ENCODE results near the gene LMNTD2. TPM values are rescaled to one million over a fixed set of nuclear protein-coding genes. Genes with fewer than 3 reads are reported as not detected.

Gene LMNTD2
- total and polyA plus RNA-seq, 4 experiments from 2014 or later: 0.94 to 8.1 (median 4.2) TPM

GRCh38 chr11:533586-534395 is 26.7 kb downstream of the LMNTD2 start:
- peak overlapping the region; percentile 52 for H3K27ac ChIP-seq (ENCODE audit: low read depth, low read length)
- intact Hi-C loops (cut with micrococcal nuclease): loop anchor here (2.0 kb wide), 1 partner anchor 263 kb away; no protein-coding TSS in a partner anchor
- peak overlapping the region in 1 of 2 donors; percentile 58 for H3K4me3 ChIP-seq (ENCODE audit: low read length in 2 of 2)
- Mint-ChIP-seq H3K36me3 (peaks cover 0 to 13% of the 10 kb centered on the region in 2 donors), H3K27ac (no peak overlapping the region), H3K9me3 (no peaks in the 10 kb centered on the region), H3K27me3 (no peaks in the 10 kb centered on the region), H3K4me3 (peak overlapping the region in 5 of 8 donors; percentile 40 to 66 (median 52)), H3K4me1 (peaks cover 4 to 32% (median 16%) of the 10 kb centered on the region in 4 donors)
- DNase-seq: peak in 1 of 5 donors; percentile 27
- ChIA-PET CTCF (ENCODE audit: partially characterized antibody) (interaction anchor here (1.4 kb wide), 1 partner anchor 162 kb away, joined by 3 read pairs; the partner anchor contains the start of gene TMEM80), POLR2A (ENCODE audit: partially characterized antibody) (interaction anchor here (1.2 to 5.3 kb wide), 8 partner anchors 15 to 127 kb away, joined by 3 to 47 read pairs (median 6); partner anchors contain the start of gene RNH1)
- H3K9me3 ChIP-seq (ENCODE audit: control insufficient read depth in 1 of 2, low read length in 2 of 2): no peaks in the 10 kb centered on the region
- H3K36me3 ChIP-seq (ENCODE audit: insufficient read depth, low read length): peaks cover 24% of the 10 kb centered on the region
- H3K4me1 ChIP-seq (ENCODE audit: insufficient read depth, low read length): peaks cover 40% of the 10 kb centered on the region
- no peaks in the 10 kb centered on the region for H3K27me3 ChIP-seq (ENCODE audit: insufficient read depth, low read length)

- H3K27me3 ChIP-seq (ENCODE audit: insufficient read depth, low read length): no peaks in the 10 kb centered on the region
- Mint-ChIP-seq H3K9me3 (no peaks in the 10 kb centered on the region), H3K27me3 (no peaks in the 10 kb centered on the region), H3K27ac (no peak overlapping the region), H3K36me3 (peaks cover 0 to 13% of the 10 kb centered on the region in 2 donors), H3K4me1 (peaks cover 4 to 25% (median 12%) of the 10 kb centered on the region in 4 donors), H3K4me3 (no peak overlapping the region)
- DNase-seq: peak in 1 of 5 donors; percentile 41
- ChIA-PET POLR2A (ENCODE audit: partially characterized antibody) (interaction anchor here (1.6 to 5.3 kb wide), 2 partner anchors 27 to 82 kb away, joined by 6 to 47 read pairs; partner anchors contain the start of gene RNH1), CTCF (ENCODE audit: partially characterized antibody) (interaction anchor here (1.5 kb wide), 1 partner anchor 14 kb away, joined by 8 read pairs; no protein-coding TSS in a partner anchor)
- H3K36me3 ChIP-seq (ENCODE audit: insufficient read depth, low read length): peaks cover 24% of the 10 kb centered on the region
- no peaks in the 10 kb centered on the region for H3K9me3 ChIP-seq (ENCODE audit: control insufficient read depth in 1 of 2, low read length in 2 of 2)
- H3K4me3 ChIP-seq (ENCODE audit: low read length in 2 of 2): no peak overlapping the region
- H3K4me1 ChIP-seq (ENCODE audit: insufficient read depth, low read length): peaks cover 33% of the 10 kb centered on the region
- no peak overlapping the region for H3K27ac ChIP-seq (ENCODE audit: low read depth, low read length)
- intact Hi-C loops (cut with micrococcal nuclease): no loop called here
These were observed 27.5 kb downstream of the LMNTD2 start for GRCh38 chr11:532986-533585.

GRCh38 chr11:532527-532985 is 28.0 kb downstream of the LMNTD2 start:
- peaks cover 3 to 20% (median 8%) of the 10 kb centered on the region in 4 donors for H3K4me1 Mint-ChIP-seq
- peaks cover 0 to 13% of the 10 kb centered on the region in 2 donors for H3K36me3 Mint-ChIP-seq
- Histone ChIP-seq H3K27ac (ENCODE audit: low read depth, low read length) (no peak overlapping the region), H3K9me3 (ENCODE audit: control insufficient read depth in 1 of 2, low read length in 2 of 2) (no peaks in the 10 kb centered on the region), H3K36me3 (ENCODE audit: insufficient read depth, low read length) (peaks cover 24% of the 10 kb centered on the region), H3K27me3 (ENCODE audit: insufficient read depth, low read length) (no peaks in the 10 kb centered on the region), H3K4me1 (ENCODE audit: insufficient read depth, low read length) (peaks cover 28% of the 10 kb centered on the region), H3K4me3 (ENCODE audit: low read length in 2 of 2) (no peak overlapping the region)
- no peak overlapping the region for H3K4me3 Mint-ChIP-seq
- intact Hi-C loops (cut with micrococcal nuclease): no loop called here
- POLR2A ChIA-PET (ENCODE audit: partially characterized antibody): interaction anchor here (5.3 kb wide), 1 partner anchor 26 kb away, joined by 47 read pairs; the partner anchor contains the start of gene RNH1
- DNase-seq: peak in 1 of 5 donors; percentile 29
- no peaks in the 10 kb centered on the region for H3K9me3 Mint-ChIP-seq
- CTCF ChIA-PET (ENCODE audit: partially characterized antibody): interaction anchor here (1.5 kb wide), 1 partner anchor 14 kb away, joined by 8 read pairs; no protein-coding TSS in a partner anchor
- H3K27me3 Mint-ChIP-seq: no peaks in the 10 kb centered on the region
- H3K27ac Mint-ChIP-seq: peak overlapping the region in 1 of 7 donors; percentile 66

- no peaks in the 10 kb centered on the region for H3K27me3 Mint-ChIP-seq
These were observed 28.5 kb downstream of the LMNTD2 start for GRCh38 chr11:531919-532526.

GRCh38 chr11:530960-531831 is 29.3 kb downstream of the LMNTD2 start:
- CTCF ChIA-PET (ENCODE audit: partially characterized antibody): interaction anchor here (1.5 kb wide), 1 partner anchor 12 kb away, joined by 8 read pairs; no protein-coding TSS in a partner anchor

More at GRCh38 chr11:531919-532526, 28.5 kb downstream of the LMNTD2 start:
- peak in 1 of 5 donors; percentile 28 for DNase-seq
- ChIA-PET POLR2A (ENCODE audit: partially characterized antibody) (interaction anchor here (1.1 kb wide), 1 partner anchor 44 kb away, joined by 3 read pairs; the partner anchor contains the start of gene PHRF1), CTCF (ENCODE audit: partially characterized antibody) (interaction anchor here (1.5 kb wide), 1 partner anchor 13 kb away, joined by 8 read pairs; no protein-coding TSS in a partner anchor)
- Mint-ChIP-seq H3K4me3 (peak overlapping the region in 4 of 8 donors; percentile 12 to 39 (median 24)), H3K4me1 (peaks cover 3 to 14% (median 5%) of the 10 kb centered on the region in 4 donors), H3K9me3 (no peaks in the 10 kb centered on the region), H3K27ac (peak overlapping the region in 1 of 7 donors; percentile 66), H3K36me3 (peaks cover 0 to 13% of the 10 kb centered on the region in 2 donors)
- Histone ChIP-seq H3K27ac (ENCODE audit: low read depth, low read length) (no peak overlapping the region), H3K36me3 (ENCODE audit: insufficient read depth, low read length) (peaks cover 24% of the 10 kb centered on the region), H3K27me3 (ENCODE audit: insufficient read depth, low read length) (no peaks in the 10 kb centered on the region), H3K4me1 (ENCODE audit: insufficient read depth, low read length) (peaks cover 22% of the 10 kb centered on the region), H3K9me3 (ENCODE audit: control insufficient read depth in 1 of 2, low read length in 2 of 2) (no peaks in the 10 kb centered on the region), H3K4me3 (ENCODE audit: low read length in 2 of 2) (no peak overlapping the region)
- intact Hi-C loops (cut with micrococcal nuclease): no loop called here

More at GRCh38 chr11:530960-531831, 29.3 kb downstream of the LMNTD2 start:
- peak overlapping the region in 1 of 7 donors; percentile 66 for H3K27ac Mint-ChIP-seq
- Histone ChIP-seq H3K4me1 (ENCODE audit: insufficient read depth, low read length) (peaks cover 14% of the 10 kb centered on the region), H3K9me3 (ENCODE audit: control insufficient read depth in 1 of 2, low read length in 2 of 2) (no peaks in the 10 kb centered on the region), H3K27ac (ENCODE audit: low read depth, low read length) (no peak overlapping the region), H3K36me3 (ENCODE audit: insufficient read depth, low read length) (peaks cover 24% of the 10 kb centered on the region), H3K27me3 (ENCODE audit: insufficient read depth, low read length) (no peaks in the 10 kb centered on the region), H3K4me3 (ENCODE audit: low read length in 2 of 2) (no peak overlapping the region)
- intact Hi-C loops (cut with micrococcal nuclease): no loop called here
- POLR2A ChIA-PET (ENCODE audit: partially characterized antibody): interaction anchor here (1.1 kb wide), 1 partner anchor 45 kb away, joined by 3 read pairs; the partner anchor contains the start of gene PHRF1
- no peaks in the 10 kb centered on the region for H3K27me3 Mint-ChIP-seq
- peak overlapping the region in 1 of 8 donors; percentile 32 for H3K4me3 Mint-ChIP-seq
- peaks cover 0 to 13% of the 10 kb centered on the region in 2 donors for H3K36me3 Mint-ChIP-seq
- peak in 1 of 5 donors; percentile 20 for DNase-seq
- H3K4me1 Mint-ChIP-seq: peaks cover 2 to 11% (median 2%) of the 10 kb centered on the region in 4 donors
- H3K9me3 Mint-ChIP-seq: no peaks in the 10 kb centered on the region
